ENCODE measurements around the gene TMEM208. TPM values are rescaled to one million over a fixed set of nuclear protein-coding genes. Genes with fewer than 3 reads are reported as not detected.
A peak's percentile ranks its signal among the peaks of the same experiment; 100 is the strongest.

TMEM208 gene
- total RNA-seq, 4 donors from 2014 or later, result 14.7 to 35.8 (median 29.2) TPM

DNA sequence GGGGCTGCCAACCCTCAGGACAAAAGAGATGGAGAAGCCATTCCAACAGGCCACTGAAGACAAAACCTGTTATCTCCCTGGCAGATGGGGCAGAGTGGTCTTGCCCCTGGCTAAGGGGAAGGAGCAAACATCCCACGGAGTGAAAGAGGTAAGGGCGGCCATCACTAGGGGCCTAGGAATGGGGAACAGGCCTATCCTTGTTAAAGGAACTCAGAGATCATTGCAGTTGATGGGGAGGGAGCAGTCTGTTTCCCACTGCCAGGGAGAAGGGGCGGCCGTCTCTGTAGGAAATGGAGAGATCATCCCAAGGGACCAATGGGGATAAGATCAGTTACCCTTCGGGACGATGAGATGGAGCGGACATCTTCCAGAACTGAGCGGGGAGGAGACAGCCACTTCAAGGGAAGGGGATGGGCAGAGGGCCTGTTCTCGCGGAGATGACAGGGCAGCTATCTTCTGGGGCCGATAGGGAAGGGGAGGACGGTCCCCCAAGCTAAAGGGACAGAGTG is 581 bp upstream of the TMEM208 start:
- H3K27ac ChIP-seq, result peak overlapping the region; percentile 83 to 94 (median 85)
- no peaks in the 10 kb centered on the region for H3K27me3 ChIP-seq
- H3K4me1 ChIP-seq, result peaks cover 19 to 22% of the 10 kb centered on the region in 2 donors
- DNase-seq (peak in 1 of 2 donors; percentile 14), ATAC-seq (peak in 1 of 2 donors; percentile 13)
- in situ Hi-C loops (cut with MboI; ENCODE audit: low sequenced_read_pairs in 4 of 4), result no loop called here
- peak overlapping the region; percentile 86 to 99 (median 96) for H3K4me3 ChIP-seq
- intact Hi-C loops (cut with DNase I; ENCODE audit: low total_unique reads), result no loop called here
- H3K9me3 ChIP-seq, result no peaks in the 10 kb centered on the region
- TF ChIP-seq, protein P1, sequence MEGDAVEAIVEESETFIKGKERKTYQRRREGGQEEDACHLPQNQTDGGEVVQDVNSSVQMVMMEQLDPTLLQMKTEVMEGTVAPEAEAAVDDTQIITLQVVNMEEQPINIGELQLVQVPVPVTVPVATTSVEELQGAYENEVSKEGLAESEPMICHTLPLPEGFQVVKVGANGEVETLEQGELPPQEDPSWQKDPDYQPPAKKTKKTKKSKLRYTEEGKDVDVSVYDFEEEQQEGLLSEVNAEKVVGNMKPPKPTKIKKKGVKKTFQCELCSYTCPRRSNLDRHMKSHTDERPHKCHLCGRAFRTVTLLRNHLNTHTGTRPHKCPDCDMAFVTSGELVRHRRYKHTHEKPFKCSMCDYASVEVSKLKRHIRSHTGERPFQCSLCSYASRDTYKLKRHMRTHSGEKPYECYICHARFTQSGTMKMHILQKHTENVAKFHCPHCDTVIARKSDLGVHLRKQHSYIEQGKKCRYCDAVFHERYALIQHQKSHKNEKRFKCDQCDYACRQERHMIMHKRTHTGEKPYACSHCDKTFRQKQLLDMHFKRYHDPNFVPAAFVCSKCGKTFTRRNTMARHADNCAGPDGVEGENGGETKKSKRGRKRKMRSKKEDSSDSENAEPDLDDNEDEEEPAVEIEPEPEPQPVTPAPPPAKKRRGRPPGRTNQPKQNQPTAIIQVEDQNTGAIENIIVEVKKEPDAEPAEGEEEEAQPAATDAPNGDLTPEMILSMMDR (IDR thresholded peaks at IDR 0.05 in 4 of 5, conservative IDR thresholded peaks at IDR 0.05 in 1 of 5), result no peak
- TF ChIP-seq POLR2A (IDR thresholded peaks at IDR 0.05), result no peak
- H3K36me3 ChIP-seq, result peaks cover 0 to 33% of the 10 kb centered on the region in 2 donors

DNA sequence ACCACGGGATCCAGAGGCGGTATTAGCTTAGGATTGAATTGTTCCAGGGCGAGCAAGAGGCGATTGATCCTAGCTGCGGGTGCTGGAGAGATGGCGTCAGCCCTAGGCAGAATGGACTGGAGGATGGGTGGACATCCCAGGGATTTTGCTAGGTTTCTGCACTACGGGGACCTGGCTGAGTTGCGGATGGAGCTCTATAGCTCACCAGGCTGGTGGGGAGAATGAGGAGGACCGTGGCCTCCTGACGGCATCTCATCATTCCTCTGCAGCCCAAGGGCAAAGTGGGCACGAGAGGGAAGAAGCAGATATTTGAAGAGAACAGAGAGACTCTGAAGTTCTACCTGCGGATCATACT is 614 bp downstream of the TMEM208 start:
- no peak for ATAC-seq
- in situ Hi-C loops (cut with MboI; ENCODE audit: low sequenced_read_pairs in 4 of 4) (no loop called here), intact Hi-C loops (cut with DNase I; ENCODE audit: low total_unique reads) (loop anchor here (1.0 kb wide), 2 partner anchors 19 to 35 kb away; partner anchors contain the start of gene E2F4)
- Histone ChIP-seq H3K9me3 (no peaks in the 10 kb centered on the region), H3K27me3 (no peaks in the 10 kb centered on the region), H3K36me3 (peaks cover 0 to 41% of the 10 kb centered on the region in 2 donors), H3K4me1 (peaks cover 19 to 22% of the 10 kb centered on the region in 2 donors), H3K4me3 (peak overlapping the region; percentile 86 to 99 (median 96)), H3K27ac (peak overlapping the region; percentile 83 to 94 (median 85))
- DNase-seq, result peak in 1 of 2 donors; percentile 16
- TF ChIP-seq, protein P1 (IDR thresholded peaks at IDR 0.05 in 4 of 5, conservative IDR thresholded peaks at IDR 0.05 in 1 of 5), result no peak
- TF ChIP-seq POLR2A (IDR thresholded peaks at IDR 0.05), result no peak

DNA sequence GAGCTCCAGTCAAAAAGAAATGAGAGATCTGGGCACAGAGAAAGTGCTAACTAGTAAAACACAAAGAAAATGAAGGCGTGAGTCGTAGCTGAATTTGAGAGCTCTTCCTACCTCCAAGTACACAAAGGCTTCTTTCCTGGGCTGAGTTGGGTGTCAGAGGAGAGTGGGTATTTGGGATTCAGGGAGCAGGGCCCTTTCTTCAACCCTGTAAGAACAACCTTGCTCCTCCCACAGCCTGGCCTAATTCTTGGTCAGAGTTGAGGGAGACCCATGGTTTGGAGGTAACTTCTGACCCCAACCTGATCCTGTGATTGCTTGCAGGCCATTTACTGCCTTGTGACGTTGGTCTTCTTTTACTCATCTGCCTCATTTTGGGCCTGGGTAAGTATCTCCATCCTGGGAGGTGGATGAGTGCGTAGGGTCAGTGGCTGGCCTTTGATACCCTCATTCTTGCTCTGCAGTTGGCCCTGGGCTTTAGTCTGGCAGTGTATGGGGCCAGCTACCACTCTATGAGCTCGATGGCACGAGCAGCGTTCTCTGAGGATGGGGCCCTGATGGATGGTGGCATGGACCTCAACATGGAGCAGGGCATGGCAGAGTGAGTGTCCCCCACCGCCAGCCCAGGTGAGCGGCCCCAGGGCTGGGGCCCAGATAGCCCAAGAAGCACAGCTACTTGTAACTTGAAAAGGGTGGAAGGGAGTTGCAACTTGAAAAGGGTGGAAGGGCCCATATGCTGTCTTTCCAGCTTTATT is 1.3 kb downstream of the TMEM208 start:
- intact Hi-C loops (cut with DNase I; ENCODE audit: low total_unique reads) (no loop called here), in situ Hi-C loops (cut with MboI; ENCODE audit: low sequenced_read_pairs in 4 of 4) (no loop called here)
- DNase-seq, result no peak
- TF ChIP-seq, protein P1 (IDR thresholded peaks at IDR 0.05 in 4 of 5, conservative IDR thresholded peaks at IDR 0.05 in 1 of 5), result no peak
- TF ChIP-seq POLR2A (IDR thresholded peaks at IDR 0.05), result no peak
- Histone ChIP-seq H3K9me3 (no peaks in the 10 kb centered on the region), H3K27me3 (no peaks in the 10 kb centered on the region), H3K27ac (peak overlapping the region in 3 of 4 donors; percentile 83 to 94 (median 86)), H3K4me3 (peak overlapping the region; percentile 86 to 99 (median 96)), H3K4me1 (peaks cover 19 to 22% of the 10 kb centered on the region in 2 donors), H3K36me3 (peaks cover 0 to 46% of the 10 kb centered on the region in 2 donors)
- no peak for ATAC-seq

DNA sequence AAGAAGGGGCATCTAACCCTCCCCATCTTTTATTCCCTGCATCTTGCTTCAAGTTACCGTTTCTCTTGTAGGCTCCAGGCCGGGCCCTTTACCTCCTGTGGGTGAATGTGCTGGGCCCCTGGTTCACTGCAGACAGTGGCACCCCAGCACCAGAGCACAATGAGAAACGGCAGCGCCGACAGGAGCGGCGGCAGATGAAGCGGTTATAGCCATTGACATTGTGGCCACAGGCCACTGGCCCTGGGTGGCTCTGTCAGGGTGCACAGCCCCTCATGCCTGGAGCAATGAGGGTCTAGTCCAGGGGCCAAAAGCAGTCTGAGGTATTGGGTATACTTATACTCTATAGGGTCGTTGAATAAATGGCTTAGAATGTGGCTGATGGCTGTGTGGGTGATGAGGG is 2.0 kb downstream of the TMEM208 start:
- intact Hi-C loops (cut with DNase I; ENCODE audit: low total_unique reads), result no loop called here
- no peak for ATAC-seq
- in situ Hi-C loops (cut with MboI; ENCODE audit: low sequenced_read_pairs in 4 of 4), result no loop called here
- Histone ChIP-seq H3K27ac (no peak overlapping the region), H3K9me3 (no peaks in the 10 kb centered on the region), H3K36me3 (peaks cover 0 to 53% of the 10 kb centered on the region in 2 donors), H3K4me3 (no peak overlapping the region), H3K4me1 (peaks cover 19 to 22% of the 10 kb centered on the region in 2 donors), H3K27me3 (no peaks in the 10 kb centered on the region)
- no peak for DNase-seq
- TF ChIP-seq, protein P1 (IDR thresholded peaks at IDR 0.05 in 4 of 5, conservative IDR thresholded peaks at IDR 0.05 in 1 of 5), result no peak
- TF ChIP-seq POLR2A (IDR thresholded peaks at IDR 0.05), result no peak

Measured in gastrocnemius medialis (tissue), 4 donors.